HEK293 (cell line): ENCODE data around the gene MRO.
A peak's percentile ranks its signal among the peaks of the same experiment; 100 is the strongest.

ENCODE experiments used
- KLF8 ChIP-seq: fragments of 450-650 bp; formaldehyde crosslinking; IDR thresholded peaks from 2 replicates; pipeline ENCODE4 v1.5.1; 2016; ENCODE audit warnings: missing biosample characterization, missing genetic modification characterization
- OSR2 ChIP-seq: fragments of 450-650 bp; formaldehyde crosslinking; IDR thresholded peaks from 2 replicates; pipeline ENCODE4 v1.5.1; 2016; ENCODE audit warnings: missing biosample characterization, missing genetic modification characterization
- PATZ1 ChIP-seq: fragments of 450-650 bp; formaldehyde crosslinking; IDR thresholded peaks from 2 replicates; pipeline ENCODE4 v1.5.1; 2016; ENCODE audit warnings: missing biosample characterization, missing genetic modification characterization
- PRDM1 ChIP-seq: fragments of 450-650 bp; formaldehyde crosslinking; IDR thresholded peaks from 2 replicates; pipeline ENCODE4; 2016; ENCODE audit warnings: missing biosample characterization, missing genetic modification characterization
- RBAK ChIP-seq: fragments of 450-650 bp; formaldehyde crosslinking; IDR thresholded peaks from 2 replicates; pipeline ENCODE4 v1.5.1; 2016; ENCODE audit warnings: missing biosample characterization, missing genetic modification characterization
- YY1 ChIP-seq: fragments of 450-650 bp; formaldehyde crosslinking; IDR thresholded peaks from 2 replicates; pipeline ENCODE4 v1.5.1; 2018; ENCODE audit warnings: missing biosample characterization, missing genetic modification characterization
- ZBTB17 ChIP-seq: fragments of 450-650 bp; formaldehyde crosslinking; IDR thresholded peaks from 2 replicates; pipeline ENCODE4 v1.5.1; 2016; ENCODE audit warnings: missing biosample characterization, missing genetic modification characterization
- ZEB2 ChIP-seq: fragments of 450-650 bp; formaldehyde crosslinking; IDR thresholded peaks from 2 replicates; pipeline ENCODE4 v1.5.1; 2016; ENCODE audit warnings: missing biosample characterization, missing genetic modification characterization
- ZNF146 ChIP-seq: fragments of 450-650 bp; formaldehyde crosslinking; IDR thresholded peaks from 2 replicates; pipeline ENCODE4 v1.5.1; 2016; ENCODE audit warnings: missing biosample characterization, missing genetic modification characterization
- ZNF266 ChIP-seq: fragments of 450-650 bp; formaldehyde crosslinking; IDR thresholded peaks from 2 replicates; pipeline ENCODE4 v1.5.1; 2016; ENCODE audit warnings: missing biosample characterization, missing genetic modification characterization, low read depth
- ZNF274 ChIP-seq, 2 experiments: fragments of 200-500 bp in 1 of 2; fragments of 450-650 bp in 1 of 2; sonication (Bioruptor generic) in 1 of 2; formaldehyde crosslinking in 1 of 2; IDR thresholded peaks; 2 replicates each; pipeline versions ENCODE4 v1.5.1 to v1.6.1; 2014 to 2016; ENCODE audit warnings: borderline replicate concordance in 1 of 2, inconsistent platforms in 1 of 2, low read length in 1 of 2, missing biosample characterization in 1 of 2, missing genetic modification characterization in 1 of 2
- ZNF280D ChIP-seq: fragments of 450-650 bp; formaldehyde crosslinking; IDR thresholded peaks from 2 replicates; pipeline ENCODE4 v1.5.1; 2016; ENCODE audit warnings: missing biosample characterization, missing genetic modification characterization
- ZNF292 ChIP-seq: fragments of 450-650 bp; formaldehyde crosslinking; IDR thresholded peaks from 2 replicates; pipeline ENCODE4 v1.5.1; 2016; ENCODE audit warnings: low read depth, missing biosample characterization, missing genetic modification characterization, borderline replicate concordance
- ZNF350 ChIP-seq: fragments of 450-650 bp; formaldehyde crosslinking; IDR thresholded peaks from 2 replicates; pipeline ENCODE4 v1.5.0; 2017; ENCODE audit warnings: missing biosample characterization, mild to moderate bottlenecking, missing genetic modification characterization
- ZNF394 ChIP-seq: fragments of 450-650 bp; formaldehyde crosslinking; IDR thresholded peaks from 2 replicates; pipeline ENCODE4 v1.5.1; 2016; ENCODE audit warnings: missing biosample characterization, missing genetic modification characterization, mild to moderate bottlenecking, moderate library complexity, borderline replicate concordance
- ZNF510 ChIP-seq: fragments of 450-650 bp; formaldehyde crosslinking; IDR thresholded peaks from 2 replicates; pipeline ENCODE4 v1.5.1; 2018; ENCODE audit warnings: mild to moderate bottlenecking, missing genetic modification characterization, missing biosample characterization; ENCODE audit not compliant: insufficient replicate concordance
- ZNF514 ChIP-seq: fragments of 450-650 bp; formaldehyde crosslinking; IDR thresholded peaks from 2 replicates; pipeline ENCODE4 v1.5.1; 2016; ENCODE audit warnings: missing biosample characterization, missing genetic modification characterization
- ZNF548 ChIP-seq: fragments of 450-650 bp; formaldehyde crosslinking; IDR thresholded peaks from 2 replicates; pipeline ENCODE4 v1.5.1; 2016; ENCODE audit warnings: missing biosample characterization, missing genetic modification characterization
- ZNF560 ChIP-seq: fragments of 450-650 bp; formaldehyde crosslinking; IDR thresholded peaks from 2 replicates; pipeline ENCODE4 v1.5.1; 2017; ENCODE audit warnings: missing biosample characterization, missing genetic modification characterization, borderline replicate concordance
- ZNF623 ChIP-seq: fragments of 450-650 bp; formaldehyde crosslinking; IDR thresholded peaks from 2 replicates; pipeline ENCODE4 v1.5.1; 2016; ENCODE audit warnings: missing biosample characterization, missing genetic modification characterization
- ZNF664 ChIP-seq: fragments of 450-650 bp; formaldehyde crosslinking; IDR thresholded peaks from 2 replicates; pipeline ENCODE4 v1.5.1; 2016; ENCODE audit warnings: missing biosample characterization, missing genetic modification characterization
- ZNF768 ChIP-seq: fragments of 450-650 bp; formaldehyde crosslinking; IDR thresholded peaks from 2 replicates; pipeline ENCODE4 v1.5.1; 2018; ENCODE audit warnings: missing biosample characterization, mild to moderate bottlenecking, missing genetic modification characterization
- ZSCAN16 ChIP-seq: fragments of 450-650 bp; formaldehyde crosslinking; IDR thresholded peaks from 2 replicates; pipeline ENCODE4 v1.5.1; 2016; ENCODE audit warnings: missing biosample characterization, missing genetic modification characterization
- ZSCAN23 ChIP-seq: fragments of 450-650 bp; formaldehyde crosslinking; IDR thresholded peaks from 2 replicates; pipeline ENCODE4 v1.5.1; 2016; ENCODE audit warnings: missing biosample characterization, missing genetic modification characterization
- TF ChIP-seq, protein P1 (sequence below): fragments of 450-650 bp; formaldehyde crosslinking; IDR thresholded peaks from 2 replicates; pipeline ENCODE4 v1.5.1; 2016; ENCODE audit warnings: missing biosample characterization, missing genetic modification characterization, low read depth
- TF ChIP-seq, protein P2 (sequence below): fragments of 450-650 bp; formaldehyde crosslinking; IDR thresholded peaks from 2 replicates; pipeline ENCODE4 v1.5.1; 2016; ENCODE audit warnings: missing biosample characterization, missing genetic modification characterization, low read depth
- TF ChIP-seq, protein P3 (sequence below): fragments of 450-650 bp; formaldehyde crosslinking; IDR thresholded peaks from 2 replicates; pipeline ENCODE4 v1.5.1; 2017; ENCODE audit warnings: missing biosample characterization, missing genetic modification characterization
- TF ChIP-seq, protein P4 (sequence below): fragments of 450-650 bp; formaldehyde crosslinking; IDR thresholded peaks from 2 replicates; pipeline ENCODE4 v1.5.1; 2016; ENCODE audit warnings: missing biosample characterization, missing genetic modification characterization

The MRO gene

GRCh38 chr18:50836521-50836957 lies 16.7 kb upstream of the MRO start (continued):
- TF ChIP-seq, protein P1, sequence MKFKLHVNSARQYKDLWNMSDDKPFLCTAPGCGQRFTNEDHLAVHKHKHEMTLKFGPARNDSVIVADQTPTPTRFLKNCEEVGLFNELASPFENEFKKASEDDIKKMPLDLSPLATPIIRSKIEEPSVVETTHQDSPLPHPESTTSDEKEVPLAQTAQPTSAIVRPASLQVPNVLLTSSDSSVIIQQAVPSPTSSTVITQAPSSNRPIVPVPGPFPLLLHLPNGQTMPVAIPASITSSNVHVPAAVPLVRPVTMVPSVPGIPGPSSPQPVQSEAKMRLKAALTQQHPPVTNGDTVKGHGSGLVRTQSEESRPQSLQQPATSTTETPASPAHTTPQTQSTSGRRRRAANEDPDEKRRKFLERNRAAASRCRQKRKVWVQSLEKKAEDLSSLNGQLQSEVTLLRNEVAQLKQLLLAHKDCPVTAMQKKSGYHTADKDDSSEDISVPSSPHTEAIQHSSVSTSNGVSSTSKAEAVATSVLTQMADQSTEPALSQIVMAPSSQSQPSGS (tag by site-specific recombination), result no peak
- no peak for TF ChIP-seq ZNF514
- TF ChIP-seq ZNF548 (tag by site-specific recombination), result no peak
- peak; percentile 63 for TF ChIP-seq ZBTB17 (tag by site-specific recombination)
- no peak for TF ChIP-seq ZNF768 (tag by site-specific recombination)
- TF ChIP-seq, protein P2, sequence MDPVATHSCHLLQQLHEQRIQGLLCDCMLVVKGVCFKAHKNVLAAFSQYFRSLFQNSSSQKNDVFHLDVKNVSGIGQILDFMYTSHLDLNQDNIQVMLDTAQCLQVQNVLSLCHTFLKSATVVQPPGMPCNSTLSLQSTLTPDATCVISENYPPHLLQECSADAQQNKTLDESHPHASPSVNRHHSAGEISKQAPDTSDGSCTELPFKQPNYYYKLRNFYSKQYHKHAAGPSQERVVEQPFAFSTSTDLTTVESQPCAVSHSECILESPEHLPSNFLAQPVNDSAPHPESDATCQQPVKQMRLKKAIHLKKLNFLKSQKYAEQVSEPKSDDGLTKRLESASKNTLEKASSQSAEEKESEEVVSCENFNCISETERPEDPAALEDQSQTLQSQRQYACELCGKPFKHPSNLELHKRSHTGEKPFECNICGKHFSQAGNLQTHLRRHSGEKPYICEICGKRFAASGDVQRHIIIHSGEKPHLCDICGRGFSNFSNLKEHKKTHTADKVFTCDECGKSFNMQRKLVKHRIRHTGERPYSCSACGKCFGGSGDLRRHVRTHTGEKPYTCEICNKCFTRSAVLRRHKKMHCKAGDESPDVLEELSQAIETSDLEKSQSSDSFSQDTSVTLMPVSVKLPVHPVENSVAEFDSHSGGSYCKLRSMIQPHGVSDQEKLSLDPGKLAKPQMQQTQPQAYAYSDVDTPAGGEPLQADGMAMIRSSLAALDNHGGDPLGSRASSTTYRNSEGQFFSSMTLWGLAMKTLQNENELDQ (tag by site-specific recombination), result no peak
- no peak for TF ChIP-seq ZSCAN16
- peak; percentile 68; the same call in 1 of the 2 replicates for TF ChIP-seq ZSCAN23
- no peak for TF ChIP-seq PATZ1 (tag by site-specific recombination)
- no peak for TF ChIP-seq ZNF394 (tag by site-specific recombination)
- no peak for TF ChIP-seq ZNF510
- no peak for TF ChIP-seq ZNF292 (tag by site-specific recombination)
- TF ChIP-seq ZNF623 (tag by site-specific recombination), result no peak
- no peak for TF ChIP-seq ZNF560
- no peak for TF ChIP-seq ZNF274 (IDR thresholded peaks at IDR 0.05; ENCODE audit: low read length)
- TF ChIP-seq ZNF274 (tag by site-specific recombination; IDR thresholded peaks at IDR 0.05; ENCODE audit: borderline replicate concordance), result no peak
- no peak for TF ChIP-seq PRDM1 (tag by site-specific recombination)
- no peak for TF ChIP-seq ZNF146 (tag by site-specific recombination)
- peak; percentile 77 for TF ChIP-seq KLF8 (tag by site-specific recombination)
- TF ChIP-seq ZNF280D (tag by site-specific recombination), result no peak
- peak; percentile 61; the same call in 1 of the 2 replicates for TF ChIP-seq OSR2
- TF ChIP-seq RBAK (tag by site-specific recombination), result no peak
- TF ChIP-seq ZEB2 (tag by site-specific recombination), result 0 out of 2 replicates have a peak, but pooled peaks have one; percentile 43
- no peak for TF ChIP-seq ZNF266
- no peak for TF ChIP-seq ZNF664 (tag by site-specific recombination)
- no peak; the same call in 1 of the 2 replicates for TF ChIP-seq ZNF350 (tag by site-specific recombination)
- TF ChIP-seq, protein P3, sequence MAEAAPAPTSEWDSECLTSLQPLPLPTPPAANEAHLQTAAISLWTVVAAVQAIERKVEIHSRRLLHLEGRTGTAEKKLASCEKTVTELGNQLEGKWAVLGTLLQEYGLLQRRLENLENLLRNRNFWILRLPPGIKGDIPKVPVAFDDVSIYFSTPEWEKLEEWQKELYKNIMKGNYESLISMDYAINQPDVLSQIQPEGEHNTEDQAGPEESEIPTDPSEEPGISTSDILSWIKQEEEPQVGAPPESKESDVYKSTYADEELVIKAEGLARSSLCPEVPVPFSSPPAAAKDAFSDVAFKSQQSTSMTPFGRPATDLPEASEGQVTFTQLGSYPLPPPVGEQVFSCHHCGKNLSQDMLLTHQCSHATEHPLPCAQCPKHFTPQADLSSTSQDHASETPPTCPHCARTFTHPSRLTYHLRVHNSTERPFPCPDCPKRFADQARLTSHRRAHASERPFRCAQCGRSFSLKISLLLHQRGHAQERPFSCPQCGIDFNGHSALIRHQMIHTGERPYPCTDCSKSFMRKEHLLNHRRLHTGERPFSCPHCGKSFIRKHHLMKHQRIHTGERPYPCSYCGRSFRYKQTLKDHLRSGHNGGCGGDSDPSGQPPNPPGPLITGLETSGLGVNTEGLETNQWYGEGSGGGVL (tag by site-specific recombination), result no peak
- TF ChIP-seq, protein P4, sequence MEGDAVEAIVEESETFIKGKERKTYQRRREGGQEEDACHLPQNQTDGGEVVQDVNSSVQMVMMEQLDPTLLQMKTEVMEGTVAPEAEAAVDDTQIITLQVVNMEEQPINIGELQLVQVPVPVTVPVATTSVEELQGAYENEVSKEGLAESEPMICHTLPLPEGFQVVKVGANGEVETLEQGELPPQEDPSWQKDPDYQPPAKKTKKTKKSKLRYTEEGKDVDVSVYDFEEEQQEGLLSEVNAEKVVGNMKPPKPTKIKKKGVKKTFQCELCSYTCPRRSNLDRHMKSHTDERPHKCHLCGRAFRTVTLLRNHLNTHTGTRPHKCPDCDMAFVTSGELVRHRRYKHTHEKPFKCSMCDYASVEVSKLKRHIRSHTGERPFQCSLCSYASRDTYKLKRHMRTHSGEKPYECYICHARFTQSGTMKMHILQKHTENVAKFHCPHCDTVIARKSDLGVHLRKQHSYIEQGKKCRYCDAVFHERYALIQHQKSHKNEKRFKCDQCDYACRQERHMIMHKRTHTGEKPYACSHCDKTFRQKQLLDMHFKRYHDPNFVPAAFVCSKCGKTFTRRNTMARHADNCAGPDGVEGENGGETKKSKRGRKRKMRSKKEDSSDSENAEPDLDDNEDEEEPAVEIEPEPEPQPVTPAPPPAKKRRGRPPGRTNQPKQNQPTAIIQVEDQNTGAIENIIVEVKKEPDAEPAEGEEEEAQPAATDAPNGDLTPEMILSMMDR (tag by site-specific recombination), result no peak
- TF ChIP-seq YY1 (tag by site-specific recombination), result no peak
